GM19035 (cell line): Measurements from ENCODE around the gene HEATR5B.
"Not testable (repeated sequence)": the region's sequence is repeated elsewhere in the genome, so short reads cannot be mapped to it uniquely, and the experiment has no call there.

Source experiments
- ATAC-seq: cut with Tn5 transposase; IDR thresholded peaks from one replicate; pipeline ENCODE4 v1.9.1; 2021; ENCODE audit not compliant: unreplicated experiment

HEATR5B gene

DNA sequence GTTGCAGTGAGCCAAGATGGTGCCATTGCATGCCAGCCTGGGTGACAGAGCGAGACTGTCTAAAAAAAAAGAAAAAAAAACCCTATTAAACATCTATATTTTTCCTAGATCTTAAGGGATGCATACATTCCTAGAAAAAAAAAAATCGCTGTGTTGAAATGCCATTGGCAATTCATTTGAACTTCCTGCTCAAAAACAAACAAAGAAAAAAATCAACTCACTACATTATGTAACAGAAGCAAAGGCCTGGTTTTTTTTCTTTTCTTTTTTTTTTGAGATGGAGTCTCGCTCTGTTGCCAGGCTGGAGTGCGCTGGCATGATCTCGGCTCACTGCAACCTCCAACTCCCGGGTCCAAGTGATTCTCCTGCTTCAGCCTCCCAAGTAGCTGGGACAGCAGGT, 96.2 kb downstream of the HEATR5B start:
- ATAC-seq, result no peak

DNA sequence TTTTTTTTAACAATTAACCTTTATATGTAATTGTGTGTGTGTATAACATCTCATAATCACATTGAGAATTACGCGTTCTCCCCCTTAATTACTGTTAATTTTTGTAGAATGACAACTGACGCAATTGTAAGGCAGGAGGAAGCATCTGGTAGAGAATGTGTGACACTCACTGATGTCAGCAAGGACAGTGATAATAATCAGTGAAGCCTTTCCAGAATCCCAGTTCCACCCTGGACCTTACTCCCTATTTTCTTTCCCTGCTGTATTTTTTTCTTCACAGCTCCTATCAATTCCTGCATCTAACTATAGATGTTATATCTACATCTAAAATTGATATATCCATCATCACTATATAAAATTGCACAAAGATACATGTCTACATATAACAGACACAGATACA, 101.7 kb downstream of the HEATR5B start:
- no peak for ATAC-seq

- no peak for ATAC-seq
These were observed 102.3 kb downstream of the HEATR5B start for GRCh38 chr2:36981911-36982310.

- ATAC-seq, result not testable (repeated sequence)
These were observed 105.2 kb downstream of the HEATR5B start for GRCh38 chr2:36979007-36979406.

DNA sequence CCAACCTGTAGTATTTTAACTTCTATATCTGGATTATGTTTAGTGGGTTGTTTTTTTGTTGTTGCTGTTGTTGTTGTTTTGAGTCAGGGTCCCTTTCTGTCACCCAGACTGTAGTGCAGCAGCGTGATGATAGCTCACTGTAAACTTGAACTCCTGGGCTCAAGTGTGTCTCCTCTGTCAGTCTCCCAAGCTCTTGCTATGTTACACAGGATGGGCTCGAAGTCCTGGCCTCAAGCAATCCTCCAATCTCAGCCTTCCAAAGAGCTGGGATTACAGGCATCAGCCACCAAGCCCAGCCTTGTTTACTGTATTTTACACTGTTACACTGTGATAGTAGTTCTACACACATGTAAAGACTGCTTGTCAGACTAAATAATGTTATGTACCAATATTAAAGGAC, 108.1 kb downstream of the HEATR5B start:
- ATAC-seq, result no peak

DNA sequence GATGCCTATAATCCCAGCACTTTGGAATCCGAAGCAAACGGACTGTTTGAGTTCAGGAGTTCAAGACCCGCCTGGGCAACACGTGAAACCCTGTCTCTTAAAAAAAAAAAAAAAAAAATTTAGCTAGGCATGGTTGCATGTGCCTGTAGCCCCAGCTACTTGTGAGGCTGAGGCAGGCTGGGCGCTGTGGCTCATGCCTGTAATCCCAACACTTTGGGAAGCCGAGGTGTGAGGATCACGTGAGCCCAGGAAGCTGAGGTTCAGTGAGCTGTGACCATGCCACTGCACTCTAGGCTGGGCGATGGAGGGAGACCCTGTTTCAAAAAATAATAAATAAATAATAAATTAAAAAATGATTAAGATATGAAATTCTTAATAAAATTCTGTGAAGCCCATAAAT, 108.9 kb downstream of the HEATR5B start:
- no peak for ATAC-seq

DNA sequence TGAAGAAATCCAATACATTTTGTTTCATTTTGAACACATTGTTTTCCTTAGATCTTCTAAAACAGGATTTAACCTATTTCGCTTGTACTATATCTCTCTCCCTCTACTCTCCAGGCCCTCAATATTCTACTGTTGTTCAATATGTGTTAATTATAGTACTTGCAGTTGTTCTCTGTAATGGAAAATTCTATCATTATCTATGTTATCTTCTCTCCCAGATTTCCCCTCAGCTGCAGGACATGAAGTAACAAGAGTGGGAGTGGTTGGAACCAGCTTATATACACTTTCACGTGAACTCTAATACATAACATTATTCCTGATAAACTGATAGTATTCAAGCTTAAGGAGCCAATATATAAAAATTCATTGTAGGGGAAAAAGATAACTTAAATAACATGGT, 110.9 kb downstream of the HEATR5B start:
- no peak for ATAC-seq

DNA sequence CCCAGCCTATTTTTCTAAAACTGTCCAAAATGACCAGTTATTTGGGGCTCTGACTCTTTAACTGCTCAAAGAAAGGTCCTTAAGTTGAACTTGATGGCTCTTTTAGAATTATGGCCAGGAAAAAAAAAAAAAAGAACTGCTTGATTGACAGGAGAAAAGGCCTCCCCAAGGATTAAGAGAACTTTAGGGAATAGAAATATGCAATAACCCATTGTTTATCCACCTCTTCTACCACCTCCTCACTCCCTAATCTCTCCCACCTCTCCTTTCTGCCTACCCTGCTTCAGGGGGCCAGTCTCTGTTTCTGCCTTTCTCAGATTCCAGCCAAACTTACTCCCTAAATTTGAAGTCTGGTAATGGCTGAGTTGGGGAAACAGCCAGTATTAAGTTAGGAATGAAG, 112.2 kb downstream of the HEATR5B start:
- no peak for ATAC-seq

GRCh38 chr2:36967236-36967876, 116.8 kb downstream of the HEATR5B start:
- no peak for ATAC-seq

DNA sequence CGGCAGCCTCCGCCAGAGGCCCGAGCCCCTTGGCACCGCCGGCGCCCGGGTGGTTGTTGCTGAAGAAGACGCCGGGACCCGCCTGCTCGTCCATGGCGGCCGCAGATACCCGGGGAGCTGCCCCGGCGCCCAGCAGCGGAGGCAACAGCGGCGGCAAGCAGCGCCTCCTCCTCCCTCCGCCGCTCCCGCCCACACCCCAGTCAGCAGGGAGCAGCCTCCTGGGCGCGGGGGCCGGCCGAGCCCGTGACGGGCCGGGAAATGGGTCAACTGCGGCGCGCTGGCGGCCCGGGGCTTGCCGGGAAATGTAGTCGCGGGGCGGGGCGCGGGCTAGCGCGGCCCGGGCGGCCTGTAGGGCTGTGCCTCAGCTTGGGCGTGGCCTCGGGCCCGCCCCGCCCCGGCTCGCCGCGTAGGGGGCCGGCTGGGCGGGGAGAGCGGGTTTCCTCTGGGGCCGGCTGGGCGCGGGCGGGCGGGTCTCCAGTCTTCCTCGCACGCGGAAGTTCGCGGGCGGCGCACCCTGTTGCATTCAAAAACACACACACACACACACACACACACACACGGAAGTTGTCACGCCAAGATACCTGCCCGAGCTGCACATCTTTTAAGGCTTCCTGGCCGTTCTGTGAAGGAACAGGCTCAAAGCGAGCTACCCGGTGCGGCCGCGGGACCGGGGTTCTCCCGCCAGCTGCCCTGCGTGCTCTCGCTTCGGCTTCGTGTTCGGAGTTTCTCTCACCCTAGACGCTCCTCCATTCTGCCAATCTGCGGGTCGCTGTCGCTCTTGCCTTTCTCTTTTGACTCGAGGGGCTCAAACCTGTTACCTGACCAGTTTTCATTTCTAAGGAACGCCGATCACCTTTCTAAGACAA, 117.6 kb downstream of the HEATR5B start, which contains the start of gene STRN:
Gene STRN (minus strand): TSS at position 167 of the 866 bp plus-strand sequence. CDS start 73 bp downstream, at position 94.
- ATAC-seq, result peak; percentile 98

- peak; percentile 37 for ATAC-seq
These were observed 118.3 kb downstream of the HEATR5B start for GRCh38 chr2:36965751-36966369.

DNA sequence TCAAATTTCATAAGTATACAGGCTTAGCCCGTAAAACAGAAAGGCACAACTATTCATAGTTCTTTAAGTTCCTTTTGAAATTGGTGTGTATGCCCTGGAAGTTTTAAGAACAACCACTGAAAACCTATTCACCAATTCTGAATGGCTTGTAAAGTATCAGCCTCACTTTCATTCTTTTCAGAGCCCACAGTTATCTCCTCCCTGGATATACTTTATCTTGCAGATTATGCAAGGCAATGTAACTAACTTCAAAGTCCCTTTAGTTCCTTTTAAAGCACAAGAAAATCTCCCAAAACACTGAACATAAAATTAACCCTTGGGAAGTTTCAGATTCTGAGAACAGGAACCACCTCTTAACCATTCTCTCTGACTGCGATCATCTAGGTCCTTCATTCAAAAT, 119.0 kb downstream of the HEATR5B start:
- ATAC-seq, result no peak

DNA sequence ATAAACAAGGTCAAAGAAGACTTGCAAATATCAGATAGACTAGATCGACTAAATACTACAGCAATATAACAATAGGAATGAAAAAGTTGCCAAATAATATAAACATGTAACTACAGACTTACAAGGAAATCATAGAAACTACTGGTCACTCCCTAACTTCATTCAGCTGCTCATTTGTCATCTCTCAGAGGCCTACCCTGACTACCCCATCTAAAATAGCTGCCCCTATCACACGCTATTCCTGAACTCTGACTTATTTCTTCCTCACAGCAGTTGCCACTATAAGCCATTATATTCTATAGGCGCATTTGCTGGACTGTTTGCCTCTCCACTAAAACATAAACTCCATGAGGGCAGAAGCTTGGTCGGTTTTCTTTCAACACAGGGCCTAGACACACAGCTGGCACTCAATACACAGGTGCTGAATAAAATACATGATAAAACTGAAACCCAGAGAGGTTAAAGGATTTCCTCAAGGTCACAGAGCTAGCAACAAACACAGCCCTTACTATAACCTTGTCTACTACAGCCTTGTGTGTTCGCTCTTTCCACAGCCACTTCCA, 119.6 kb downstream of the HEATR5B start:
- no peak for ATAC-seq

- ATAC-seq, result no peak
These were observed 120.4 kb downstream of the HEATR5B start for GRCh38 chr2:36963734-36964133.

GRCh38 chr2:36963106-36963505, 121.1 kb downstream of the HEATR5B start:
- no peak for ATAC-seq

- no peak for ATAC-seq
These were observed 123.4 kb downstream of the HEATR5B start for GRCh38 chr2:36960773-36961172.

GRCh38 chr2:36960005-36960675, 124.0 kb downstream of the HEATR5B start:
- ATAC-seq, result no peak

- no peak for ATAC-seq
These were observed 129.1 kb downstream of the HEATR5B start for GRCh38 chr2:36954977-36955607.

DNA sequence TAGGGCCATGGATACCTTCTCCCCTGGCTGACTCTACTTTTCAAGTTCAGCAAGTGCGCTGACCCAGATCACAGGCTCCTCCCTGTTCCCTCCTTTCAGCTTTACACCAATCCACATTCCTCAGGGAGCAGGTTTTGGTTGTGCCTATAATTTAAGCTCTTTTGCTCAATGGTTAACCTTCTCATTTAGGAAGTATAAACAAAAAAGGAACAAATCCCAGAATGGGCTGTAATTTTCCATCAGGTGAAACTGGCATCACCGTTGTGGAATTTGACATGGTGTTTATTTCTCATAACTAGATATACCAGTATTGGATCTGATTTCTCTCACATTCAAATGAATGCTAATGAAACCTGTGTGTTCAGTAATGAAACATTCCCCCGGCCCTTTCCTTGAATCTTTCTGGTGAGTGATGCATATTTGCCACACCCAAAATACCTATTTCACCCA, 131.4 kb downstream of the HEATR5B start:
- ATAC-seq, result no peak

- ATAC-seq, result no peak
These were observed 132.6 kb downstream of the HEATR5B start for GRCh38 chr2:36951574-36951973.
